Liver (tissue), 9 donors: Measurements from ENCODE around the gene CAMK1D. TPM values are rescaled to one million over a fixed set of nuclear protein-coding genes. Genes with fewer than 3 reads are reported as not detected.
A peak's percentile ranks its signal among the peaks of the same experiment; 100 is the strongest.

Source experiments
- DNase-seq: peaks from one replicate; pipeline ENCODE4 v3.0.0-alpha.2; 2017; ENCODE audit warnings: low spot score
- H3K27ac ChIP-seq, 2 donors: one replicate each; pipeline ENCODE4 v1.7.0; 2013; ENCODE audit warnings: inconsistent platforms in 2 of 2, low read length in 2 of 2, control low read depth in 1 of 2, low read depth in 1 of 2, mild to moderate bottlenecking in 1 of 2
- H3K27me3 ChIP-seq, 4 donors: one replicate each; pipeline versions ENCODE4 v1.6.1 to v1.7.0; 2013; ENCODE audit warnings: low read length in 3 of 4, inconsistent platforms in 1 of 4, mild to moderate bottlenecking in 1 of 4, moderate library complexity in 1 of 4; ENCODE audit not compliant: control insufficient read depth in 4 of 4, insufficient read depth in 4 of 4
- H3K36me3 ChIP-seq, 4 donors: one replicate each; pipeline versions ENCODE4 v1.6.1 to v1.7.0; 2013; ENCODE audit warnings: low read length in 3 of 4, mild to moderate bottlenecking in 3 of 4, low read depth in 1 of 4, moderate library complexity in 1 of 4; ENCODE audit not compliant: control insufficient read depth in 4 of 4, insufficient read depth in 3 of 4
- H3K4me1 ChIP-seq, 4 donors: one replicate each; pipeline versions ENCODE4 v1.6.1 to v1.7.0; 2013; ENCODE audit warnings: low read length in 3 of 4, mild to moderate bottlenecking in 3 of 4, moderate library complexity in 1 of 4; ENCODE audit not compliant: control insufficient read depth in 4 of 4, insufficient read depth in 4 of 4
- H3K4me3 ChIP-seq, 3 donors: one replicate each; pipeline versions ENCODE4 v1.6.1 to v1.7.0; 2013; ENCODE audit warnings: low read length in 3 of 3, control low read depth in 1 of 3, low read depth in 1 of 3, mild to moderate bottlenecking in 1 of 3
- H3K9ac ChIP-seq, 2 donors: one replicate each; pipeline ENCODE4 v1.7.0; 2013; ENCODE audit warnings: low read length in 2 of 2, mild to moderate bottlenecking in 2 of 2, moderate library complexity in 2 of 2, control low read depth in 1 of 2, low read depth in 1 of 2
- H3K9me3 ChIP-seq, 4 donors: one replicate each; pipeline versions ENCODE4 v1.6.1 to v1.7.0; 2013; ENCODE audit warnings: low read length in 3 of 4; ENCODE audit not compliant: control insufficient read depth in 4 of 4
- ATF3 ChIP-seq: IDR thresholded peaks from 2 replicates; pipeline ENCODE4 v1.6.1; 2016; ENCODE audit warnings: antibody characterized with exemption
- EGR1 ChIP-seq, 2 donors: IDR thresholded peaks; 2 replicates each; pipeline ENCODE4 v1.6.1; 2016 to 2018; ENCODE audit warnings: antibody characterized with exemption in 2 of 2, low read depth in 2 of 2
- GABPA ChIP-seq, 2 donors: IDR thresholded peaks in 1 of 2; conservative IDR thresholded peaks in 1 of 2; 2 replicates each; pipeline ENCODE4 v1.6.1; 2016; ENCODE audit warnings: antibody characterized with exemption in 2 of 2, mild to moderate bottlenecking in 1 of 2, moderate library complexity in 1 of 2
- HNF4A ChIP-seq, 2 donors: conservative IDR thresholded peaks; 2 replicates each; pipeline ENCODE4 v1.6.1; 2016; ENCODE audit warnings: antibody characterized with exemption in 2 of 2, mild to moderate bottlenecking in 2 of 2
- JUND ChIP-seq, 2 donors: IDR thresholded peaks; 2 replicates each; pipeline ENCODE4 v1.6.1; 2016; ENCODE audit warnings: antibody characterized with exemption in 2 of 2
- MAX ChIP-seq: IDR thresholded peaks from 2 replicates; pipeline ENCODE4 v1.6.1; 2016; ENCODE audit warnings: antibody characterized with exemption
- NR2F2 ChIP-seq: IDR thresholded peaks from 2 replicates; pipeline ENCODE4 v1.6.1; 2016; ENCODE audit warnings: antibody characterized with exemption
- RAD21 ChIP-seq, 2 donors: IDR thresholded peaks; 2 replicates each; pipeline ENCODE4 v1.6.1; 2016; ENCODE audit warnings: antibody characterized with exemption in 2 of 2, mild to moderate bottlenecking in 2 of 2
- REST ChIP-seq: IDR thresholded peaks from 2 replicates; pipeline ENCODE4 v1.6.1; 2016; ENCODE audit warnings: antibody characterized with exemption, mild to moderate bottlenecking
- RXRA ChIP-seq, 2 donors: IDR thresholded peaks; 2 replicates each; pipeline ENCODE4 v1.6.1; 2017 to 2018; ENCODE audit warnings: antibody characterized with exemption in 2 of 2, mild to moderate bottlenecking in 1 of 2
- SP1 ChIP-seq: IDR thresholded peaks from 2 replicates; pipeline ENCODE4 v1.6.1; 2018; ENCODE audit warnings: antibody characterized with exemption, mild to moderate bottlenecking
- WGBS: extraction: QIAGEN DNeasy Blood & Tissue Kit; methylation state at CpG from one replicate; pipeline ENCODE4 v1.1.7; 2013; 5-methylcytosine and 5-hydroxymethylcytosine counted together
- polyA plus RNA-seq, 2 donors: library from polyadenylated mRNA; stranded (reverse) in 1 of 2; unstranded in 1 of 2; fragments of 200-250 nt in 1 of 2; fragments of >200 nt in 1 of 2; fragmentation: Nextera tagmentation in 1 of 2; extraction: Ambion mirVana in 1 of 2; gene quantifications; one replicate each; pipeline versions ENCODE4 v1.2.1 to v1.2.3, GENCODE V29; 2013 to 2015
- total RNA-seq, 2 donors: library from RNA; depleted of rRNA; stranded (reverse); fragments of >200 nt; gene quantifications; one replicate each; pipeline ENCODE4 v1.2.3, GENCODE V29; 2014
- donor health status: healthy.
- donor health status: healthy.
- donor health status: healthy.
- donor health status: healthy.
- donor health status: healthy.

CAMK1D gene
- total and polyA plus RNA-seq, 4 donors = 2.7 to 10.1 (median 4.2) TPM

GRCh38 chr10:12521423-12521822 is 172.1 kb downstream of the CAMK1D start:
- Histone ChIP-seq H3K4me1 (peaks cover 2 to 8% (median 7%) of the 10 kb centered on the region in 4 donors), H3K27ac (peak overlapping the region; percentile 2 to 12), H3K9me3 (no peaks in the 10 kb centered on the region), H3K4me3 (no peak overlapping the region), H3K36me3 (no peaks in the 10 kb centered on the region), H3K27me3 (no peaks in the 10 kb centered on the region), H3K9ac (peak overlapping the region in 1 of 2 donors; percentile 47)
- 39% methylated on average over 1 of the region's 1 CpG for WGBS
- peak in 1 of 2 donors; percentile 20 for TF ChIP-seq RAD21 (IDR thresholded peaks at IDR 0.05)
- peak; percentile 17 for TF ChIP-seq HNF4A (conservative IDR thresholded peaks at IDR 0.05)
- no peak for TF ChIP-seq ATF3
- no peak for TF ChIP-seq REST
- TF ChIP-seq RXRA (IDR thresholded peaks at IDR 0.05) = peak in 1 of 2 donors; percentile 24
- no peak for DNase-seq

- 95% methylated on average over 5 of the region's 5 CpGs for WGBS
- Histone ChIP-seq H3K4me1 (peaks cover 0 to 17% (median 6%) of the 10 kb centered on the region in 4 donors), H3K9me3 (no peaks in the 10 kb centered on the region), H3K27ac (no peak overlapping the region), H3K4me3 (no peak overlapping the region), H3K27me3 (no peaks in the 10 kb centered on the region), H3K36me3 (no peaks in the 10 kb centered on the region), H3K9ac (no peak overlapping the region)
- TF ChIP-seq ATF3 (no peak), NR2F2 (no peak)
- DNase-seq = no peak
These were observed 177.0 kb downstream of the CAMK1D start for GRCh38 chr10:12526311-12526710.

GRCh38 chr10:12529976-12530375 is 180.6 kb downstream of the CAMK1D start:
- Histone ChIP-seq H3K27me3 (no peaks in the 10 kb centered on the region), H3K9ac (no peak overlapping the region), H3K4me3 (no peak overlapping the region), H3K4me1 (peaks cover 3 to 20% (median 8%) of the 10 kb centered on the region in 4 donors), H3K36me3 (no peaks in the 10 kb centered on the region), H3K9me3 (no peaks in the 10 kb centered on the region), H3K27ac (no peak overlapping the region)
- 83% methylated on average over 9 of the region's 9 CpGs for WGBS
- DNase-seq = no peak
- TF ChIP-seq RXRA (IDR thresholded peaks at IDR 0.05) (no peak), MAX (no peak), EGR1 (IDR thresholded peaks at IDR 0.05; ENCODE audit: low read depth in 2 of 2) (no peak), JUND (IDR thresholded peaks at IDR 0.05) (no peak), NR2F2 (no peak), GABPA (IDR thresholded peaks at IDR 0.05 in 1 of 2, conservative IDR thresholded peaks at IDR 0.05 in 1 of 2) (no peak), HNF4A (conservative IDR thresholded peaks at IDR 0.05) (no peak), SP1 (no peak)
